HG03439 (cell line): Measurements from ENCODE around the gene IGFBP5.

ENCODE experiments used
- ATAC-seq: cut with Tn5 transposase; IDR thresholded peaks from one replicate; pipeline ENCODE4 v1.9.1; 2021; ENCODE audit warnings: mild to moderate bottlenecking, moderate library complexity; ENCODE audit not compliant: unreplicated experiment

IGFBP5 gene

DNA sequence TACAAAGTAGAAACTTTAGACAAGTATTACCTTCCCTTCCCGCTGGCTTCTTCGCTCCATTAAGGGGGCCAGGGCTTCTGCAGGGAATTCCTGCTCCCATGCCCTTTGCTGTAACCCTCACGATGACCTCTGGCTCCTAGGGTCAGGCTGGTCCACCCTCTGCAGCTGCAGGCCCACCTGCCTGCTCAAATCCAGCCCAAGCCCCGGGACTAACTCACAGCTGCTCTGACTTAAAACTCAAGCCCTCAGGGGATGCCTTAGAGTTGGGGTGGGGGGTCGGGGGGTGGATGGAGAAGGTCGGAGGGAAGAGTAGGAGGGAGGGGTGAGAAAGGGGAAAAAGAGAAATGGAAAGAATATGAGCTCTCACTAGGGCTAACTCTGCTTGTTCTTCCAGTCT is 4.9 kb downstream of the IGFBP5 start:
- no peak for ATAC-seq

GRCh38 chr2:216689397-216689796 is 6.0 kb downstream of the IGFBP5 start:
- ATAC-seq: no peak

GRCh38 chr2:216688731-216689340 is 6.5 kb downstream of the IGFBP5 start:
- no peak for ATAC-seq

GRCh38 chr2:216687646-216688045 is 7.7 kb downstream of the IGFBP5 start:
- ATAC-seq: no peak

- ATAC-seq: no peak
Measured at GRCh38 chr2:216687111-216687510, 8.2 kb downstream of the IGFBP5 start.

GRCh38 chr2:216685327-216685875 is 9.9 kb downstream of the IGFBP5 start:
- no peak for ATAC-seq

DNA sequence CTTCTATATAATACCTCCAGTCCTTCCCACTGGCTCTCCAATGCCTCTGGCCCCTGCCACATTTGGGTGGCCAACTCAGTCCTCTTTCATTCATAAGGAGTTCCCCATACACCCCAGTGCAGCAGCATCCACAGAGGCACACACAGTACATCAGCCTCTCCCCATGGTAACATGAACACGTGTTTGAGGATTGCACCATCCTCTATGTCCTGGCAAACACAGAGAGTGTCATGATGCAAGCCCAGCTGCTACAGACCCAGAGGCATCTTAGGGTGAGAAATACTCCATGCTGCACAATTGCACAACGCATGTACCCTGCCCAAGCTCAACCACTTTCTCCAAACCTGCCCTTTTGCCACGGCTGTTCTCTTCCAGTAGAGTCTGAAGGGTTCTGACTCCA is 11.5 kb downstream of the IGFBP5 start:
- no peak for ATAC-seq

DNA sequence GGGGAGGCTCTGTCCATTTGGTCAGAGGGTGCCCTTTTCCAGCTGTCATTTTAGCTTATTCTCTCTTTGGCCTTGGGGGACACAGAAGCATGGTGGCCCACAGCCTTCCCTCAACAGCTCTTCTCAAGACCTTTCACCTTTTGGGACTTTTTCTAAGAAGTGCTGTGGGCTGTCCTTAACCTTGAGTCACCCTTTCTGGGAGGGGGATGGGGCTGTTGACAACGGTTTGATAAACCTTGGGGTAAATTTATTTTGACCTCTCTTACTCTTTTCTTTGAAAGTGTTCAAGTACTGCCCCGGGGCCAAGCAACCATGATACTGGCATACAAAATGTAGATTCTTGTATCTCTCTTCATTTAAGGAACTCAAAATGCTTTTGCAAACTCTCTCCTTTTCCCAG is 13.7 kb downstream of the IGFBP5 start:
- no peak for ATAC-seq

DNA sequence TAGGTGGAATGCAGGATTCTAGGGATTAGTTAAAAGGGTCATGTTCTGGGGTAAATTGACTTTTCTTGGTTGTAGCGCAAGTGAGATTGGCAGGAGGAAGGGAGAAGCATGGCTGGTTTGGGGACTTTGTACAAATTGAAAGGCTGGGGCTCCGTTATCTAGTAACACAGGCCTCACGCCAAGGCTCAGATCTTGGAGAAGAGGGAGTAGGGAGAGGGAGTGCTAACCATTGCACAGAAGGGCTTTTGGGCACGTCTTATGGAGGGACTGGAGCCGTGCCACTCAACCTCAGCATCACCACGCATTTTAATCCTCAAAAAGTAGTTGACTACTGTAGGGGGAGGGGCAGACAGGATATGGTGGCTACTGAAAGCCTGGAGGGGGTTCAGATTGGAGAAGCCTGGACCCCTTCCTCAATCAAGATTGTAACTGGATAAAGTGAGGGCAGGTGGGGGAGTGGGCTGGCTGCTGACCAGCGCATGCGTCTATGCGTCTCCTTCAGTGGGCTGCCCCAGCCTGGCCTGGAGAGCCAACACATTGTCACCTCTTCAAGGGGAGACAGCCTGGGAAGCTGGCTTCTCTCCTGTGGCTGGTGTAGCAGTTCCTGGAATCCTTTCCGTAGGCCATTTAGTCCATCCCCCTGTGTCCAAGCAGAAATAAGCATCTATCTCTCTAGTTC is 14.3 kb downstream of the IGFBP5 start:
- no peak for ATAC-seq

- ATAC-seq: no peak
Measured at GRCh38 chr2:216679658-216680024, 15.7 kb downstream of the IGFBP5 start.

DNA sequence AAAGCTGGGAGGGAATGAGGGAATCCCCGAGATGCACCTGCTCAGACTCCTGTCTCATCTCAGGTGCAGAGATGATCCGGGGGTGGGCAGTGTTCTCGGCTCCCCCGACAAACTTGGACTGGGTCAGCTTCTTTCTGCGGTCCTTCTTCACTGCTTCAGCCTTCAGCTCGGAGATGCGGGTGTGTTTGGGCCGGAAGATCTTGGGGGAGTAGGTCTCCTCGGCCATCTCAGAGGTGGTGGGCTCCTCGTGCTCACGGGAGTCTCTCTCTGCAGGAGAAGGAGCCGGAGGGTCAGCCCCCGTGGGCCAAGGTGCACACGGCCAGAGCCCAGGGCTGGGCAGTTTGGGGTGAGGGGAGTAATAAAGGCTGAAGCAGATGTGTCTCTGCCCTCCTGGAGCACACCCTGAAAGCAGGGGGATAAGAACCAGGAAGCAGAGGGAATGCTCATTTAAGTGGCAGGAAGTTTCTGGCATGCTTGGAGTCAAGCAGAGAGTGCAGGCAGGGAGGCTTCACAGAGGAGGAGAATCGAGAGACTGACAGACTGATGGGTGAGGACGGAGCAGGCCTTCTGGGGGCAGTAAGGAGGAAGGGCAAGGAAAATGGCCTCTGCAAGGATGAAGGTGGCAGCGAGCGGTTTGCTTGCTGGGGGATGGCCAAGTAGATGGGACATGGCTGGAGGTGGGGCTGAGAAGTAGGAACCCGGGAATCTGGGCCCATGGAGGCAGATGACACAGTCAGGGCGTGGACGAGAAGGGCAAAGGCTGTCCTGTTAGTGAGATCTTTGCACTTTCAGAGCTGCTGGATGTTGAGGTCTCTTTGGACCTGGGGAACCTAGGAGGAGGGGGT is 16.3 kb downstream of the IGFBP5 start:
- no peak for ATAC-seq

DNA sequence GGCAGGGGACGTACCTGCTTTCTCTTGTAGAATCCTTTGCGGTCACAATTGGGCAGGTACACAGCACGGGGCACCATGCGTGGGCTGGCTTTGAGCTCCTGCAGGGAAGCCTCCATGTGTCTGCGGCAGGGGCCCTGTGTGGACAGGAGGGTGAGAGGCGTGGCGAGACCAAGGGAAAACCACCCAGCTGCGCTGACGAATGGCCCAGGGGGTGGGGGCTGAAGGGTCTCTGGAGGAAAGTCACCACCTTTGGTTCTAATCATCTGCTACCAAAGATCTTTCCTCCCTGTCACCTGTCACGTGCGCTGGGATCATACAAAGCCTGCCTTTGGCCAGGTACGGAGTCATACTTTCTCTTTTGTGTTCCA is 17.3 kb downstream of the IGFBP5 start:
- no peak for ATAC-seq

DNA sequence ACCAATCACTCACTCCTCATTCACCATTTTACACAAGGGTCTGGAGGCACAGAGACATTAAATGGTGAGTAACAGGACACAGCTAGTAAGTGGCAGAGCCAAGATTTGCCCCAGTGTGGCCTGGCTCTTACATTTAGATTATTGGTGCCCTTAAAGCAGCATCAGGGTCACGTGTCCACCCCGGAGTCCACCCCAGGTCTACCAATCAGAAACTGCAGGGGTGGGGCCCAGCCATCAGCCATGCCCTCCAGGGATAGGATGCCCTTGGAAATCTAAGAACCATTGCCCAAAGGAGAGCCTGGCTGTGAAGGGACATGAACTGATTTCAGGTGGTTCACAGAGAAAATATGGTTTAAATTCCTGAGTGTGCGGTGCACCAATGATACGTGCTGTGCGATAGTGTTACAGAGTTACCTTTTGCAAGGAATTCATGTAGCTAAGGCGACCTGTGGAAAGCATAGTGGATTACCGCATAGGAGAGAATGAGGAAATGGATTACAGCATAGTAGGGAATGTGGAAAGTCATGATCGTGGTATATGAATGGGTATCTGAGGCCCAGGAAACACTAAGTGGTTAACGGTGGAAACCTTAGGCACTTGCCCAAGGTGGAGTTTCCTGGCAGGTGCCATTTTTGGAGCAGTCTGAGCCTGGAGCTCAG is 17.8 kb downstream of the IGFBP5 start:
- ATAC-seq: no peak

- no peak for ATAC-seq
Measured at GRCh38 chr2:216676630-216677029, 18.7 kb downstream of the IGFBP5 start.

DNA sequence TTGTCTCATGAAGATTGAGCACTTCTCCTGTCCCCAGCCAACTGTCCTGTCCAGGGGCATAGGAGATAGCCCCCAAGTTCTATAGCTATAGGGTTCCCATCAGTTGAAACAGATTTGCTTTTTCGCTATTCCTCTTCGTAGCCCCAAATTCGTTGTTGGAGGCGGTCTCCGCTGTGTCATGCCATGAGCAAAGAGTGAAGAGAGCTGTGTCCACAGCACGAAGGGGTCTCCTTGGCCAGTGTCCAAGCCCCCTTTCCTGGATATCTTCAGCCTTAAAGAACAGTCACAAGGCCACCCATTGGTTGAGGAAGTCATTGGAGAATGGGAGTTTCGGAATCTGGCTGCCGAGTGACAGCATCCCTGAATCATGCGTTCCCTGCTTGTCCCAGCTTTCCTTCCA is 21.0 kb downstream of the IGFBP5 start:
- no peak for ATAC-seq

DNA sequence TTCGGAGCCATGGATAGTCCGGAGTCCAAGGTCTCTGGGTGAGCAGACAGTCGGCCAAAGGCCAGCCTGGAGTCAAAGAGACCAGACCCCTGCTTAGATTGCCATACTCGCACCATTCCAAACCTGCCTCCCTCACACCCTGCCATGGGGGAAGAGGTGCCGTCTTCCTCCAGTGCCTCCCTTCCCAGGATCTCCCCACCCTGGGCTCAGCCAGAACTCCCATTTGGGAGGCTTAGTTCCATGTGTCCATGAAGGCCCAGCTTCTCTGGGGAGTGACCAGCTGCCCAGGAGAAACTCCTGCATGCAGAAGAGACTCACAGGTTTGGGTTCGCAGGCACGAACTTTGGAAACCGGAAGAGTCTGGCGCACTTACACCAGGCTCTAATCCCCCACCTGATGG is 21.7 kb downstream of the IGFBP5 start:
- no peak for ATAC-seq

DNA sequence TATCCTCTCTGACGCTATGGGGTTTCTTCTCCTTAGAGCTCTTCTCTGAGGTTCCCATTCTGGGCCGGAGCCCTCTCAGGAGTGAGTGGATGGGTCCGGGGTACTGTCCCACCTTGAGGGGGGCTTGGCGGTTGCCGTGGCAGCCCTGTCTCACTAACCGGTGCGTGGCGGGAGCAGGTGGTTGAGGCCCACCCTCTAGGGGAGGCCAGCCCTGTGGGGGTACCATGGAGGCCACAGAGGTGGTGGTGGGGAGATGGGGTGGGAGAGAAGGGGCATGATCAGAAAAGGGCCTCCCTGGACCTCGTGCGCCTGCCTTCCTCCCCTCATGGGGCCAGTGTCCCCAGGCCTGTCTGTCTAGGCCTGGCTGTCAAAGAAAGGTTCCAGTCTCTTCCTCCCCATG is 22.3 kb downstream of the IGFBP5 start:
- no peak for ATAC-seq

GRCh38 chr2:216672466-216672865 is 22.9 kb downstream of the IGFBP5 start:
- no peak for ATAC-seq

DNA sequence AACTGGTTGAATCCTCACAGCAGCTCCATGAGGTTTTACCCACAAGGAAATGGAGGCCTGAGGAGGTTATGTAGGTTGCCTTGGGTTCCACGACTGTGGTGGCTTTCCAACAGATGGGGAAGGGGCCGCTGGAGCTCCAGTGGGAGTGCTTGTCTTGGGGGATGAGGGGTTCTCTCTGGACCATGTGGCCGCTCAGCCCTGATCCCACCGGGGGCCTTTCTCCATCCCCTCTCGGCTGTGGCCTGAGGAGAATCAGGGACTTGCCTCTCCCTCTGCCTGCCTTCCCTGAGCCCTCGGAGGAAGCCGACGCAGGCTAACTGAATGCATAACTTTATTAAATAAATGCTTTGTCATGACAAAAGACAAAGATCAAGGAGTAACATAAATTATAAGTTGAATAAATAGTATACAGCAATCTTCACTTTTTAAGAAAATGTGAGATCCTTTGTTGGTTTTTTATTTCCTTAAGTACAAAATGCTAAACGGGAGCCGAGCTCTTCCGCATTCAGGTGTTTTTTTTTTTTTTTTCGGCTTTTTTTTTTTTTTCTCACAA is 23.5 kb downstream of the IGFBP5 start:
- ATAC-seq: no peak

DNA sequence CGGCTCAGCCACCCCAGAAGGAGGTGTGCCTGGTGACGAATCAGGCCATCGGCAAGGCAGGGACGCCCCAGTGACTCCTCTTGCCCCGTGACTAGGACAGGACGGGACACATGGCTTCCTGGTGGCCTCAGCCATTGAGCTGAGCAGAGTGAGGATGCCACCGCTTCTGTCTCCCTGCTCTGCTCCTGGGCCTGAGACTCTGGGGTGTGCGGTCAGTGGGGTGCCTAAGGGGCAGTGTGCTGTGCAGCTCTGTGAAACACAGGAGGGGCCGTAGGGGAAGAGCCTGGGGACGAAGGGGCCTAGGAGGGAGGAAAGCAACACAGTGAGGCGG is 24.3 kb downstream of the IGFBP5 start:
- ATAC-seq: no peak
